Activated CD8-positive, alpha-beta memory T cell treated with anti-CD3 and anti-CD28 coated beads, Interleukin-2, amount 50 U/mL, for 1 hour (primary cell): ENCODE measurements around the gene KRT222.

Experiments used
- DNase-seq: peaks from one replicate; pipeline ENCODE4 v3.0.0-alpha.2; 2020; ENCODE audit errors: extremely low read depth

Gene KRT222

DNA sequence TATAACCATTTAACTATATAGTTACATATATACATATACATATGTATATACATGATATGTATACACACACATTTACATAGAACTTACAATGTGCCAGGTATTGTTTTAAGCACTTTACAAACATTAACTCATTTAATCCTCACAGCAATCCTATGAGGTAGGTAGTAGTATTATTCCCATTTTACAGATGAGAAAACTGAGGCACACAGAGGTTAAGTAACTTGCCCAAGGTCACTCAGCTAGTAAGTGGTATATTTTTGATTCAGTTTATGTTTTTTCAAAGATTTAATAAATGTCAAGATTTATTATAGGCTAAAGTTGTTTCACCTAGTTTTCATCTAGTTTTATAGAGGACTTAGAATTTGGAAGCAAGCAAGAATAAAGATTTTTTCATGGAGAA is 6.6 kb downstream of the KRT222 start:
- no peak for DNase-seq

DNA sequence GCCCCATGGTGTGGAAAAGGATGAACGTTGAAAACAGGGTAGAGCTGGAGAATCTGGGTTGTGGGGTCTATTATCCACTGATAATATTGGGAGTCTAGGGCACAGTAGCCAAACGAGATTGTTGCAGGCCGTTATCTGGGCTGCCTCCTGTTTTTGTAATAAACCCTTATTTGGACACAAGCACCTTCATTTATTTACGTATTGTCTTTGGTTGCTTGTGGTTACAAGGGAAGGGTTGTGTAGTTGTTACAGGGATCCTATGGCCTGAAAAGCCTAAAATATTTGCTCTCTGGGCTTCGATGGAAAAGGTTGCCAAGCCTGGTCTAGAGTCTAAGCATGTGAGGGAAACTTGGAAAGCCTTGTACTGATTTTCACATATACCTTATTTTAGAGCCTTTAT is 13.0 kb downstream of the KRT222 start:
- DNase-seq, result no peak

DNA sequence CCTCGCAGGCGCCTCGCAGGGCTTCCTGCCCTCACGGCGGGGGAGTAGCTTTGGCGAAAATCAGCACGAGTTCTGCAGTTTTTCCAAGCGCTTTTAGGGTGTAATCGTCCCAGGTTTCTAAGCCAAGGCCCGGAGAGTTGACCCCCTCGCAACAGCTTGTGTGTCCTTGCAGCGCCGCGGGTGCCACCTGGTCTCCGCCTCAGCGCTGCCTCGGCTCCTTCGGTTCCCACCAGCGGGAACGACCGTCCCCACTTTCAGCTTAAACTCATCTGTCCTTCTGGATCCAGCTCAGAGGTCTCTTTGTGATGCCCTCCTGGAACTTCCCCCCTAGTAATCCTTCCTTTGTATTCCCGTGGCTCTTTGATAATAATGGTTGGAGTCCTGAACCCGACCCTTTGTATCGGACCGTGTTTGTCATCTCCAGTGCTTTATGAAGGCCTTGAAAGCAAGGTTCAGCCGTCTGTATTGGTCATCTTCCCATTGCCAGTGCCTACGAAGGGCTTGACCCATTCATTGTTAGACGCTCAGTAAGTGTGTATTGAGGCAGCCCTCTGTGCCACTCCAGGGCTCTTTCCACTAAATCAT is 16.5 kb downstream of the KRT222 start:
- no peak for DNase-seq

DNA sequence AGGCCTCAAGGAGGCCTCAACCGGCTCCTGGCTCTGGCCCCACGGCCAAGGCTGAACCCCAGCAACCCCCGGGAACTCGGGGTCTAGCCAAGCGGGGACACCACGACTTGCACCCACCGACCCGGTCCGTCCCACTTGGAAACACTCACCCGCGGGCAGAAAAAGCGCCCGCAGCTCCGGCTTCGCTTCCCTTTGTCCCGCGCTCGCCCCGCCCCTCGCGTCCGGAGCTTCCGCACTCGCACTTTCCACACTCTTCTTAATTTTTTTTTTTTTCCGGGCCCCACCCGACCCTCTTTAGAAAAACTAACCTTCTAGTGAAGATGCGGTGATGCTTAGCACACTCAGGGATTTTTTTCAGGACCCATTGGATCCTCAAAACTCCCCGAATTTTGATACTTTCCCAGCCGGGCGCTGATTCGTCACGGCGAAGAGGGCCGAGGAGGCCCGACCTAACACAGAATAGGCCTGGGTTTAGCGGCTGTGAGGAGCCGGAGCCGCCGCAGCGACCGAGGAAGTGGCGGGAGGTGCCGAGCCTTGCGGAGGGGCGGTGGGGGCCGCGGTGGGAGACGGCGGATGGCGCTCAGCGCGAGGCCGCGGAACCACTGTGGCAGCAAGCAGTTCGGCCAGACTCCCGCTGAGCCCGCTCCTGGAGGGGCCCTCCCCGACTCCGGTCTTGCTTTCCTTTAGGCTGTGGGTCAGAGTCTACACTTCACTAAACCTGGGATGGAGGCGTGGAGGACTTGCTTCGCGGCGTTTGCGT is 17.2 kb downstream of the KRT222 start, which contains the start of gene SMARCE1:
SMARCE1 (minus strand) TSS at position 195 of the 760 bp plus-strand sequence. CDS start 2,016 bp downstream, outside the sequence.
- DNase-seq, result peak; percentile 51

DNA sequence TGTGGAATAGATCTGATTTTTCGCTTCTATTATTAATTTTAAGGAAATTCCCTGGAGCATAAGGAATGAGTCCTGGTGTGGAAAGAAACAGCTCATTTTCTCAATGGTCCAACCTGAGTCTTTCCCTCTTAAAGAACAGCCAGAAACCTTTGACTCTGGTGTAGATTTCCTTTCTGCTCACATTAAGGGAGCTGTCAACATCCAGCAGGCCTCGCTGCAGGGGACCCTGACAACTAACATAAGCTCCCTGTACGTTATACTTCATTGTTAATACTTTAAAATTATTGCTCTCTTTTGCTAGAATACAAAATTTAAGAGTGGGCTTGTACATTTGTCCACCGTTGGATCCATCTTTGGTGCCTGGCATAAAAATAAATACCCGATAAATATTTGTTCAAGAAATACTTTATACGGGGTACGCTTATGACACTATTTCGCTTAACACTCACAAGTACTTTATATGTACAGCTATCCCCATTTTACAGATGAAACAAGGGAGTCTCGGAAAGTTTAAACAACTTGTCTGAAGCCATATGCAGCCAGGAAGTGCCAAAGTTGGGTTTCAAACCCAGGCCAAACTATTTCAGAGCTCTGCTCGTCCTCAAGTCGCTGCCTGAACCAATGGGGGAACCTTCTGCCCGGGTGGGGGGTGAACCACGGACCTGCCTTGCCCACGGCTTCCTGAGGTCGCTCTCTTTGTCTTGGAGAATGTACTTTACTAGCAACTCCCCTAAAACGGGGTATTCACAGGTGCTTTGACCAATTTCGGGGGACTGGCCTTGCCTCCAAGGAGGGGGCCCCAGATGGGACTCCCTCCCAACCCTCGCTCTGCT is 18.0 kb downstream of the KRT222 start:
- DNase-seq, result peak; percentile 5

DNA sequence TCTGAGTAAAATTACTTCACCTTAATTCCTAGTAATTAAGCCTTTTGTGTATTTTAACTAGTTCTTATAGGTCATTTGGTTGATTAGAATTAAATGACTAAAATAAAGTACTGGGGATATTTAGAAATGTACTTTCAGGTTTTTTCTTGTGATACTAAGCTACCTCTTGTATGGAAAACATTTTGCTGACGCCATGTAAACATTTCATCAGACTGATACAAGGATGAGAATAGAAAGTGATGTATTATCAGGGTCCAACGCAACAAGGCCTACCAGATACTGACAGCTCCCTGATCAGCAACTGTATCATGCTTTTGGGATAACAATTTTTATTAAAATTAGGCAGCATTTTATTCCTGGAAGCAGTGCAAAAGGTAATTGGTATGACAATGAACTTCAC is 19.0 kb downstream of the KRT222 start:
- DNase-seq, result no peak

DNA sequence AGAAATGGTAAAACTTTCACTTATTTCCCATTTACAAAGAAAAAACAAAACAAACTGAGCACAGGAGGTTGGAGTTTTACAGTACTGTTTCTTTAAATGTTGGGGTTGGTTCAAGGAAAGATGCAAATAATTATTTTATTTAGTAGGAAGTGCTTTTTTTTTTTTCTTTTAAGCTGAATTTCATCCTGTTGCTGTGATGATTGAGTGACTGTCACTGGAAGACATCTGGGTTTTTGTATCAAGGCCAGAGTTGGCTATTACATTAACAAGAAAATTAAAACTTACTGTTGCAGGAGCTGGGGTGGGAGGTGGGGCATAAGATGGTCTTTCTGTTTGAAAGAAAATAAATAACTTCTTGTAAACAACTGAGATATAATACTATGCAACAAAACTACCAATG is 19.7 kb downstream of the KRT222 start:
- no peak for DNase-seq

DNA sequence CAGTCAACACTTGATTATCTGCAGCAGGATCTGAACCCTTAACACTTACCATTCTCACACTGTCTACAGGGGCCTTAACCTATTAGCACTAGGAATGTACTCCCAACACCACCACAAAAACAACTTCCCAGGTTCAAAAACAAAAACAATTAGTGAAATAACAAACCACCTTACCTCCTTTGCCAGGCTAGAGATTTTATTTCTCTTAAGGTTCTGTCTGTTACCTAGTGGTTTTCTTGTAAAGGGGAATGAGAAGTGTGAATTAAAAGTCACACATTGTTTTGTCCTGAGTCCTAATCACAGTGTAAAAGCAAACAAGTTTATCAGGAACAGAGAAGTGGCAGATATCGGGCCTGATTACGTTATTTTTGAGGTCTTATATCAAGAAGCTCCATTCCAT is 27.0 kb downstream of the KRT222 start:
- no peak for DNase-seq

DNA sequence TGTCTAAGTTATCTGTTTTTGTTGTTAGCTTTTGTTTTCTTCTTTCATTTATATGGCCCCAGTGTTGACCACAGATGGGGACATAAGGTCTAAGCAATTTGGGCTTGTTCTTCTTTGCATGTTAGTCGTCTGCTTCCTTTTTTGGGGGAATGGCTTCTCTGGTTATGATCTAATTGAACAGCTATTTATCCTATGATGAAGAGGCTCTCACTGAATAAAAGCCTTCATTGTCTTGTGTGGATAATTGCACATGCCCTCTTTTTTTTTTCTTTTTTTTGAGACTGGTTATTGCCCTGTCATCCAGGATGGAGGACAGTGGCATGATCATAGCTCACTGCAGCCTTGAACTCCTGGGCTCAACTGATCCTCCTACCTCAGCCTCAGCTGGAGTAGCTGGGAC is 31.1 kb downstream of the KRT222 start:
- no peak for DNase-seq

DNA sequence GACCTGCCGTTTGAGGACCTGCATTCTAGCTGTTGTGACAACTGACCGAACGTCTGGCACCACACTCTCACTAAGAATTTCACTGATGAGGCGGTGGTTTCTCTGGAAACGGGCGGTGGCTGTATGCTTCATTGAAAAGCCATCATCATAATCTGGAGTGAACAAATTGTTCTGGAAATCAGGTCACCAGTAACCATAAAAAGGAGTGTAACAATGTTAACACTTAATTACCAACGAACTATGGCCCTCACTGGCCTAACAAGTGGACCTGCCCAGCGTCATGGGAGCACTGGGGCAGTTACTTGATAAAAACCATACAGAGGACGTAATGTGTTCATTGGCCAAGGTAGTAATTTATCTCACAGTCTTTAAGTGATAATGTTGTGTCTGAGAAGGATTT is 32.8 kb downstream of the KRT222 start:
- no peak for DNase-seq

DNA sequence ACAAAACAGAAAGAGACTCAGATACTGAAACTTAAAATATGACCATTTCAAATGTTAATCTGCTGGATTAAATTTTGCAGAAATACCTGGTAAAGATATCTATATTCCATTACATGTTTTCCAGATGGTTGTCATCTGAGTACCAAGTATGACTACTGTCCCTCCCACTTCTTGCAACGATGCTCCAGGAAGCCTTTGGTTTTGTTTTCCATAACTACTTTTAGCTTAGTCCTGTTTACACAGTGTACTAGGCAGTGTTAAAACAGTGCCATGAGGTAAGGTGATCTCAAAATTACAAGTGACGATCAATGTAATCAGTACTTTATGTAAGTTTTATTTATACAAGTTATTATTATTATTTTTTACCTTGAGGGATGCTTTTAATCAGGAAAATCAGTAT is 35.1 kb downstream of the KRT222 start:
- no peak for DNase-seq

DNA sequence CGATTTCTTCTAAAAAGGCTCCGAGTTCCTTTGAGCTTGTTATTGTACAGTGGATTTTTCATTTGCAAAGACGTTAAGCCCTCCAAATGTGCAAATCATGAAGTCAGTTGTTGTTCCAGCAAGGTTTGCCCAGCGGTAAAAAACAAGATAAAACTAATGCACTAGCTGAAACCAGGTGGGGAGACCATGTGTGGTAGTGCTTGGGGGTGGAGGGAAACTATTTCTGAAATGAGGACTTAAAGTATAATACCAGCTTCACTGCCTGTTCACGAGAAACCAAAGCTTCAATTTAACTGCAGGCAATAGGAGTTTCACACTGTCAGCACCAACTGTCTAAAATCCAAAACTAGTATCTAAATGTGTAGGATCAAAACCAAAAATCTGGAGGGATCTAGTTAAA is 39.7 kb downstream of the KRT222 start:
- DNase-seq, result no peak

DNA sequence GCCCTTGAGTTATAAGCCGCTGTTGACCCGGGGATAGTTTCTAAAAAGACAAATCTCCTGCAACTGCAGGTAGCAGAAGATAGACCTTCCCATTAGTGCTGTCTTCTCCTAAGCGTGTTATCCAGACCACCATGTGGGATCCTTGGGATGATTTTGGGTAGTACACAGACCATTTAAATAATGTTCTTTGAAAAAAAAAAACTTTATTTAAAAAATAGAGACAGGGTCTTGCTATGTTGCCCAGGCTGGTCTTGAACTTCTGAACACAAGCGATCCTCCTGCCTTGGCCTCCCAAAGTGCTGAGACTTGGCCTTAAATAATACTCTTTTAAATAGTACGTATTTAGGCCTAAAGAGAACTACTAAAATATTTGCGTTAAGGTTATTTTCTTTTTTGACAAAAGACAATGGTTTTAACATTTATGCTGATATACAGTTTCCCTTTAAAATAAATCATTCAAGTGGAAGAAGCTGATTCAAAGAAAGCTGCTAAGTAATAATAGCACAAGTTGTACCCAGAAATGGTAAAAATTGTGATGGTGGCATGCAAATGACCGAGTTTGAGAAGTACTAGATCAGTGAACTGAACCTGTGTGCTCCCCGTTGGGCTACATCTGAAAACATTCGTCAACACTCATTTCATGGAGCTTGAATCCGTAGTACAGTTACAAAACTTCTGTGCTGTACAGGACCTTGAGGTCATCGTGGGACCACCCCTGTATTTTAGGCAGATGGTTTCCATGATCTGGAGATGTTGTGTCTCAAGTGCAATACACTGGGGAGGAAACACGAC is 41.4 kb downstream of the KRT222 start:
- DNase-seq, result no peak

DNA sequence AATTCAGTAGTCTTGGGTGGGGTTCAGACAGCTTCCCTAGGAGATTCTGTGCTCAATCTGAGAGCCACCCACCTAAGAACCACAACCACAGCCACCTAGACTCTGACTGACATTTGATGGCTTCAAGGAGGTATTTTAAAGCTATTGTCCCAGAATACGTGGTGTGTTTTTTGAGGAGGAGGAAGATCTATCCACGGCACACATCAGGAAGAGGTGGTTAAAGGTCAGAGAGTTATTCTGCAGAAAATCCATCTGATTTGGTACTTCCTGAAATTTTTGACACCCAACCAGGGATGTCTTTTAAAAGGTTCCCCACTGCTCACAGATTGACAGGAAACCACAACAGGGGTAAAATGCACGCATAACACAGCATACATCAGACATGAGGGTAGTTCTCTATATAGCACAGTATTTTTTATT is 42.5 kb downstream of the KRT222 start:
- no peak for DNase-seq

DNA sequence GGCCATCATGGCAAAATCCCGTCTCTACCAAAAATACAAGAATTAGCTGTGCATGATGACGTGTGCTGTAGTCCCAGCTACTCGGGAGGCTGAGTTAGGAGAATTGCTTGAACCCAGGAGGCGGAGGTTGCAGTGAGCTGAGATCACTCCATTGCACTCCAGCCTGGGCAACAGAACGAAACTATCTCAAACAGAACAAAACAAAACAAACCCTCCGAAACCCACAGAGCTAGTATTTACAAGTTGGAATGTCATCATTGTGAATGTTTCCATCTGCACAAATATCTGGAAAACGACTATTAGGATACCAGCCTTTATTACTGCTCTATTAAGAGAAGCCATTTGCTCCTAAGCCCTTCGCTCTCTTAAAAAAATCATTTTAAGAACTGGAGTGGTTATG is 43.4 kb downstream of the KRT222 start:
- no peak for DNase-seq

DNA sequence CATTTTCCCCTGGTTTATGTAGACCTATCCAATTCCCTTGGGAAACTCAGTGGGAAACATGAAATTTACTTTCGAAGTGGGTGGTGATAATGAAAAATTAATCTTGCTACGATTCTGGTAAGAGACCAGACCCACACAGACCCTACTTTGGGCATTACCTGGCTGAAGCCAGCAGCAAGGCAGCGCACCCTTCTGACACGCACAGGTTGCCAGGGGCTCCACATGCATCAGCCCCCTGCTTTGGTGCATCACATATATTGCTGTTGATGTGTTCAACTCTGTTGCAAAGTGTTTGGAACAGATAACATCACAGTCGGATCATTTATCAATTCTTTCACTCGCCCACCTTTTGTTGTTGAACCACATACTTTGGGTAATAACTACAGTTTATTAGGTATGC is 44.0 kb downstream of the KRT222 start:
- no peak for DNase-seq

DNA sequence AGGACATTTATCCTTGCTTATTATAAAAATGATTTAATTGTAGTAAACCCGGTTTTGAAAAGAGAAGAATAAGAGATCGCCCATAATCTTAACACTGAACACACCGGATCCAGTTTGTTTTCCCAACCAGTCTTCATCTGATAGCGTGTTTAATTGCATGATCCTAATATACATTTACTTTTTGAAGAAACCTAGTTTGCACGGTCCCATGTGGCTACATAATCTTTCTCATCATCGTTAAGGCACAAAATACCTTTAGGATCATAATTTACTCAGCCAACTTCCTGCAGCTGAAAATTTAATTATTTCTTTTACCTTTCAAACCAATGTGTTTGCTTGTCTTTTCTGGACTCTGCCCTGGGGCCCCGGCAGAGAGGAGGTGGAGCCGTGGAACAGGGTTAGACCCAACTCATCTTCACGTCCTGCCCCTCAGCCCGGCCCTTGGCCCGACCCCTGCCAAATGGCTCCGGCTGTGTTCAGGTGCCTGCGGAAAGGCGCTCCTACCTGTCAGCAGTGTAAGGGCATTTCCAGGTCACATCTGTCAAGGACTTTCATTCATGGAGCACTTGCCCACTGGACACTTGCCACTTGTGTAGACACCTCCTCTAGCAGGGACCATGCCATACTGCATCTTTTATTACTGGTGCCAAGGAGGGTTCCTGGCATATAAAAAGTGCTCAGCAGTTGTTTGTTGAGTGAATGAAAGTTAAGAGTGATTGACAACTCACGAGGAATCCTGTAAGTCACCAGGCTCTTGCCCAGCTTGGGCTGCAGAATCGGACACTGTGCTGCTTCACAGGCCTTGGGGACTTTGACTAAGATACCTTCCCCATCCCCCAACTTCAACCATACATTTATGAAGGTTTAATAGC is 46.0 kb downstream of the KRT222 start:
- DNase-seq, result no peak

DNA sequence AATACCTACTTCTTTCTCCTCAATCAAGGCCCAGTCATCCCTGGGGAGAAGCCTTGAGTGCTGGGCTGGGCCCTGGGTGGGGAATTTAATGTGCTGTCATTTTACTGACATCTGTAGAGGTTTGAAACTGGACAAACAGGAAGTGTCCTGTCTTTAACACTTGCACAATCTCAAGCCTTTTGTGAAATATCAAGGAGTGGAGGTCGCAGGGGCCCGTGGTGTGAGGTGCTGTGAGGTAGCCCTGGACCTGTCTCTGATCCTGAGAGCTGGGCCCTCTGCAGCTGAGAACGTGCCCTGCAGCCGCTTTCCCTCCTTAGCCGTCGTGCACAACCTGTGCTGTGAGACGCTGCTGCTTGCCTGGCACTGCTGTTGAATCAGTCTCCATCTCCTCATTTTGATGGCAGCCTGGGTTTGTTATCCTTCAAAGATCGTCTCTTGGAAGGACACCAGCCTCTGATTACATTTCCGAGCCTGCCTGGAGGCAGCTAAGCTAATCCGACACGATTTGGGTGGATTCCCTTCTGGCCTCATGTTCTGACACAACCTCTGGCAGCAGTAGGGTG is 47.2 kb downstream of the KRT222 start:
- no peak for DNase-seq

DNA sequence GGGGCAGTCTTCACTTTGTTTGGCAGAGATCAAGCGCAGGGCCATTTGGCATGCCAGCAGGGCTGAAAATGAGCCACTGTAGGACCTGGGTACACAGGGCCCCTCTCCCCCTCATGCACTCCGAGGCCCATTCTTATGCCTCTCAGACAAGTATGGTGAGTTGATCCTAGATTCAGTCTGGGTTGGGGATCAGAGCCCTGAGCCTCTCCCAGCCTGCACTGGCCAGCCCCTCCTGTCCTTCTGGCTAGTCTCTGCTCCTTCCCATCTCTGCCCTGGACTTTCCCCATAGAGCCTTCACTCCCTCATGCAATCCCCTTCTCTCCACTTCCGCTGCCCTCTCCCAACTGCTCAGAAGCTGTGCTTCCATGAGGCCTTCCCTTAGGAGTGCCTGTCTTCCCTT is 48.4 kb downstream of the KRT222 start:
- no peak for DNase-seq

DNA sequence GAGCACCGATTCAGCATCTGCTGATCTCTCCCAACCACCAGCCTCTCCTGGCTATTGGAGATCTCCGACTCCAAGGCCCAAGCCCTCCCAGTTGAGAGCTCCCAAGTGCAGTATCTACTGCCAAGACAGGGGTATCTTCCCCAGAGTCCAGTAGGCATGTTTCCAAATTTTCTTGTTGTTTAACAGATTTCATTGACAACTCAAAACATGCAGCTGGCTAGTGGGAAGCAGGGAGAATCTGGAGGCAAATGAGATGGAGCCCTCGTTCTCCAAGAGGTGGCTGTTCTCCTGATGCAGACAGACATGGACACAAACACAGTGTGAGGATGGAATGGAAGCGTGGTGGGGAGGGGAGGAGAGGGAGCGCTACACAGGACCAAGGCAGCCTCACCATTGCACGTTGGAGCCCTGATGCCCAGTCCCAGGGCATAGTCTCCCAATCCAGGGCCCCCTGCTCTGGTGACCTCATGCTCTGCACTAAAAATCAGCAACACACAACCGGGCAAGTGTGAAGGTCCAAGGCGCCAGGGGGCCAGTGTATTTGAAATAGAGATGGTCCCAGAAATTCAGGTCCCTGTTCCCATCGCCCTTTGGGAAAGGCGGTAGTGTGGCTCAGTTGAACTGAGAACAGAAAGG is 49.0 kb downstream of the KRT222 start:
- DNase-seq, result no peak
